ENCODE measurements around the gene C10orf90.

DNA sequence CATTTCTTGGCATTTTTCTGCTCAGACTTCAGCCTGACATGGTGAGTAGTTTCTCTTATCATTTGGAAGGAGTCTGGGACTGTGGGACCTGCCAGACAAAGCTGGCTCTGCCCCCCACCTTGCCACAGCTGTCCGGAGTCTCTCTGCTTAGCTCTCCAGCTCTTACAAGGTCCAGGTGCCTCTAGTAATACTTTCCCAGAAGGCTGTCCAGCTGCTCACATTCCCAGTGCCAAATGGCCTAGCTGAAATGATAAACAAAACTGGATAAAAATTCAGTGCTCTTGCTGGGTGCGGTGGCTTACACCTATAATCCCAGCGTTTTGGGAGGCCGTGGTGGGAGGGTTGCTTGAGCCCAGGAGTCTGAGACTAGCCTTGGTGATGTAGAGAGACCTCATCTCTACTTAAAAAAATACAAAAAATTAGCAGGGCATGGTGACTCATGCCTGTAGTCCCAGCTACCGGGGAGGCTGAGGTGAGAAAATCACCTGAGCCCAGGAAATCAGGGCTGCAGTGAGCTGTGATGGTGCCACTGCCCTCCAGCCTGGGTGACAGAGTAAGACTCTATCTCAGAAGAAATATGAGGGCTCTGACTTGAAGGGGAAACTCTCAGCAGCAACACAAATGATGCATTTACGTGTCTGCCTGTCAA, 86.8 kb downstream of the C10orf90 start:
- TF ChIP-seq EZH2phosphoT487 (IDR thresholded peaks at IDR 0.05; ENCODE audit: borderline replicate concordance, low read length): no peak
- no peak for TF ChIP-seq CTCF (IDR thresholded peaks at IDR 0.05; ENCODE audit: low read depth, low read length, poor library complexity, severe bottlenecking)

Data from DOHH2 (cell line).